ENCODE measurements around the gene SLC35G2. TPM values are rescaled to one million over a fixed set of nuclear protein-coding genes. Genes with fewer than 3 reads are reported as not detected.

The SLC35G2 gene
- total and polyA plus RNA-seq, 2 donors from 2014 or later = 4.2 to 5.4 TPM

GRCh38 chr3:136842294-136842693, 23.4 kb downstream of the SLC35G2 start:
- no peak overlapping the region for H3K9ac ChIP-seq (ENCODE audit: low read length in 3 of 3)
- no peak for DNase-seq
- intact Hi-C loops (cut with DNase I) = no loop called here
- no peak for FAIRE-seq
- no peaks in the 10 kb centered on the region for H3K4me1 ChIP-seq (ENCODE audit: control insufficient read depth in 2 of 3, insufficient read depth in 2 of 3, low read depth in 1 of 3, low read length in 3 of 3)
- no peak for TF ChIP-seq CTCF (IDR thresholded peaks at IDR 0.05; ENCODE audit: borderline replicate concordance, extremely low read depth, insufficient read depth)
- no peak overlapping the region for H3K27ac ChIP-seq (ENCODE audit: low read depth in 2 of 2, low read length in 2 of 2)
- H3K36me3 ChIP-seq (ENCODE audit: control insufficient read depth in 2 of 3, insufficient read depth in 3 of 3, low read length in 3 of 3) = no peaks in the 10 kb centered on the region
- H3K27me3 ChIP-seq (ENCODE audit: control insufficient read depth, insufficient read depth, low read length) = no peaks in the 10 kb centered on the region
- H3K9me3 ChIP-seq (ENCODE audit: control insufficient read depth in 2 of 3, insufficient read depth in 1 of 3, low read length in 3 of 3) = no peaks in the 10 kb centered on the region
- no peak overlapping the region for H3K4me3 ChIP-seq (ENCODE audit: low read length in 3 of 3)

- DNase-seq (no peak), FAIRE-seq (no peak)
- H3K9me3 ChIP-seq (ENCODE audit: control insufficient read depth in 2 of 3, insufficient read depth in 1 of 3, low read length in 3 of 3) = no peaks in the 10 kb centered on the region
- H3K36me3 ChIP-seq (ENCODE audit: control insufficient read depth in 2 of 3, insufficient read depth in 3 of 3, low read length in 3 of 3) = no peaks in the 10 kb centered on the region
- H3K4me3 ChIP-seq (ENCODE audit: low read length in 3 of 3) = no peak overlapping the region
- TF ChIP-seq CTCF (IDR thresholded peaks at IDR 0.05; ENCODE audit: borderline replicate concordance, extremely low read depth, insufficient read depth) = no peak
- H3K9ac ChIP-seq (ENCODE audit: low read length in 3 of 3) = no peak overlapping the region
- no peaks in the 10 kb centered on the region for H3K27me3 ChIP-seq (ENCODE audit: control insufficient read depth, insufficient read depth, low read length)
- intact Hi-C loops (cut with DNase I) = no loop called here
- no peaks in the 10 kb centered on the region for H3K4me1 ChIP-seq (ENCODE audit: control insufficient read depth in 2 of 3, insufficient read depth in 2 of 3, low read depth in 1 of 3, low read length in 3 of 3)
- no peak overlapping the region for H3K27ac ChIP-seq (ENCODE audit: low read depth in 2 of 2, low read length in 2 of 2)
Measured at GRCh38 chr3:136844724-136845123, 25.8 kb downstream of the SLC35G2 start.

GRCh38 chr3:136852180-136852579, 33.3 kb downstream of the SLC35G2 start:
- no peak overlapping the region for H3K4me3 ChIP-seq (ENCODE audit: low read length in 3 of 3)
- FAIRE-seq (no peak), DNase-seq (no peak)
- no peak overlapping the region for H3K27ac ChIP-seq (ENCODE audit: low read depth in 2 of 2, low read length in 2 of 2)
- intact Hi-C loops (cut with DNase I) = no loop called here
- peaks cover 0 to 6% (median 0%) of the 10 kb centered on the region in 3 donors for H3K9me3 ChIP-seq (ENCODE audit: control insufficient read depth in 2 of 3, insufficient read depth in 1 of 3, low read length in 3 of 3)
- H3K36me3 ChIP-seq (ENCODE audit: control insufficient read depth in 2 of 3, insufficient read depth in 3 of 3, low read length in 3 of 3) = peaks cover 0 to 7% (median 0%) of the 10 kb centered on the region in 3 donors
- TF ChIP-seq CTCF (IDR thresholded peaks at IDR 0.05; ENCODE audit: borderline replicate concordance, extremely low read depth, insufficient read depth) = no peak
- H3K9ac ChIP-seq (ENCODE audit: low read length in 3 of 3) = no peak overlapping the region
- H3K27me3 ChIP-seq (ENCODE audit: control insufficient read depth, insufficient read depth, low read length) = no peaks in the 10 kb centered on the region
- H3K4me1 ChIP-seq (ENCODE audit: control insufficient read depth in 2 of 3, insufficient read depth in 2 of 3, low read depth in 1 of 3, low read length in 3 of 3) = no peaks in the 10 kb centered on the region

GRCh38 chr3:136856665-136857064, 37.7 kb downstream of the SLC35G2 start:
- Histone ChIP-seq H3K36me3 (ENCODE audit: control insufficient read depth in 2 of 3, insufficient read depth in 3 of 3, low read length in 3 of 3) (peaks cover 0 to 7% (median 0%) of the 10 kb centered on the region in 3 donors), H3K27me3 (ENCODE audit: control insufficient read depth, insufficient read depth, low read length) (no peaks in the 10 kb centered on the region), H3K27ac (ENCODE audit: low read depth in 2 of 2, low read length in 2 of 2) (no peak overlapping the region), H3K4me1 (ENCODE audit: control insufficient read depth in 2 of 3, insufficient read depth in 2 of 3, low read depth in 1 of 3, low read length in 3 of 3) (peaks cover 0 to 8% (median 0%) of the 10 kb centered on the region in 3 donors), H3K9me3 (ENCODE audit: control insufficient read depth in 2 of 3, insufficient read depth in 1 of 3, low read length in 3 of 3) (peaks cover 0 to 6% (median 0%) of the 10 kb centered on the region in 3 donors), H3K9ac (ENCODE audit: low read length in 3 of 3) (no peak overlapping the region), H3K4me3 (ENCODE audit: low read length in 3 of 3) (no peak overlapping the region)
- DNase-seq (no peak), FAIRE-seq (no peak)
- no peak for TF ChIP-seq CTCF (IDR thresholded peaks at IDR 0.05; ENCODE audit: borderline replicate concordance, extremely low read depth, insufficient read depth)
- intact Hi-C loops (cut with DNase I) = no loop called here

All from kidney (tissue), 14 donors.